Measurements from ENCODE around the gene LAD1. TPM values are rescaled to one million over a fixed set of nuclear protein-coding genes. Genes with fewer than 3 reads are reported as not detected.

The LAD1 gene
- total RNA-seq, 1 experiment from 2014 or later: 30.1 TPM

DNA sequence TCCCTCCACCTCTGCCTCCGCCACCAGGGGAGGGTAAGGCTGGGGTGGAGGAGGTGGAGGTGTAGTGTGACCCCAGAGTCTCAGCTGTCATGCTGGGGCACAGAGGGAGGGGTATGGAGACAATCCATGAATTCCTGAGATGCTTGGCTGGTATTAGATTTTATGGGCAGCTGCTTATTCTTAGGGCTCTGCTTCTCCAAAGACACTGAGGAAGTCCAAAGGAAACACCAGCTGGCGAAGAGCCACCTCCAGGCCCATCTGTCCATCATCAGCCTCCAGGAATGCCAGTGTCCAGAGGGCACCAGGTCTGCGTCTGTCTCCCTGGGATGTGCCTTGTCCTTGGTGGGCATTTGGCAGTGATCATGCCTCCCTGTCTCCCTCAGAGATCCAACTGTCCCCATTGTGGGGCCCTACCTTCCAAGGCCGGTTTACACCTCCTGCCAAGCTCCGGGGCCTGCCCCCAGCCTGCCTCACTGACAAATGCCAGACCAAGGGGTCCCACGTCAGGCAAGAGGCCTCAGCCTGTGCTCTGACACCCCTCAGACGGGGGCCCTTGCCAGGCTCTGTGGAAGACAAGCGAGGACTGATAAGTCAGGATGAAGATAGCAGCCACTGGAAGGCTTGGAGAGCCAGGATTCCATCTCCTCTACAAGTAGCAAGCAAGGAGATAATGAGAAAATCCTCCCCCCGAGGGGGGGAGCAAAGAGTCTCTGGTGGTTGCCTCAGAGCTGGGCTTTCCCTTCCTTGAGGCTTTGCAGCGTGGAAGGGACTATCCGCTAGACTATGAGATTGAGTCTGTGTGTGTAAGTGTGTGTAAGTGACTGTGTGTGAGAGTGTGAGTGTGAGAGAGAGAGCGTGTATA, 20.9 kb upstream of the LAD1 start:
- H3K14ac ChIP-seq (ENCODE audit: insufficient read depth, low read length): no peak overlapping the region; the same call in 1 of the 2 replicates
- H4K8ac ChIP-seq (replicated peaks; ENCODE audit: insufficient read length, low read depth, low read length): no peak overlapping the region
- H3K4me1 ChIP-seq (ENCODE audit: insufficient read depth, low read length): no peaks in the 10 kb centered on the region
- H3K79me1 ChIP-seq (ENCODE audit: insufficient read depth, low read depth, low read length, poor library complexity, severe bottlenecking): no peaks in the 10 kb centered on the region
- Mint-ChIP-seq H3K4me1 (peaks cover 15 to 25% of the 10 kb centered on the region in 2 experiments), H3K9me3 (peaks cover 0 to 5% of the 10 kb centered on the region in 2 experiments; a peak in 2 of 5 replicates), H3K36me3 (ENCODE audit: insufficient read depth in 1 of 3, low read depth in 3 of 3) (no peaks in the 10 kb centered on the region), H3K27ac (no peak overlapping the region), H3K27me3 (ENCODE audit: low read depth) (no peaks in the 10 kb centered on the region; the same call in none of the 2 replicates), H3K4me3 (no peak overlapping the region)
- H3K4ac ChIP-seq (ENCODE audit: low read depth, low read length): no peak overlapping the region
- H3K4me2 ChIP-seq (ENCODE audit: insufficient read depth, insufficient read length, low read length): no peak overlapping the region
- no peak overlapping the region for H2BK12ac ChIP-seq (ENCODE audit: insufficient read length, low read depth, low read length)
- no peak for TF ChIP-seq CTCF (conservative IDR thresholded peaks at IDR 0.05)
- H2AFZ ChIP-seq (ENCODE audit: low read length): no peak overlapping the region
- no peaks in the 10 kb centered on the region for H3K79me2 ChIP-seq (ENCODE audit: insufficient read depth, low read length)
- no peak overlapping the region for H2BK120ac ChIP-seq (ENCODE audit: low read depth, low read length, poor library complexity, severe bottlenecking)
- no peak overlapping the region for H2BK15ac ChIP-seq (ENCODE audit: low read depth, low read length)
- no peak overlapping the region for H3T11ph ChIP-seq (ENCODE audit: low read length)
- DNase-seq: no peak
- no peak overlapping the region for H2BK20ac ChIP-seq (ENCODE audit: low read depth, low read length, poor library complexity, severe bottlenecking)
- no peaks in the 10 kb centered on the region for H3K27me3 ChIP-seq (ENCODE audit: insufficient read depth, low read length)
- H4K91ac ChIP-seq (ENCODE audit: insufficient read length, low read depth, low read length): no peak overlapping the region
- no peak overlapping the region for H3K56ac ChIP-seq (ENCODE audit: insufficient read length, low read depth, low read length)
- no peak overlapping the region for H4K5ac ChIP-seq (ENCODE audit: insufficient read length, low read depth, low read length)
- H3K27ac ChIP-seq (ENCODE audit: insufficient read length, low read depth, low read length): no peak overlapping the region
- H3K23me2 ChIP-seq (ENCODE audit: insufficient read length, low read depth, low read length, poor library complexity, severe bottlenecking): no peaks in the 10 kb centered on the region
- H2BK5ac ChIP-seq (ENCODE audit: insufficient read length, low read length): no peak overlapping the region
- no peak overlapping the region for H3K9ac ChIP-seq (ENCODE audit: extremely low read depth, insufficient read length, low read length)
- H4K20me1 ChIP-seq (ENCODE audit: control insufficient read depth, insufficient read depth, insufficient read length): no peaks in the 10 kb centered on the region
- WGBS (ENCODE audit: extremely low coverage, insufficient read length, low lambda C conversion rate): 100% methylated on average over 1 of the region's 12 CpGs
- no peak overlapping the region for H2AK5ac ChIP-seq (ENCODE audit: insufficient read length, low read length)
- H3K18ac ChIP-seq (ENCODE audit: insufficient read length, low read depth, low read length): no peak overlapping the region
- no peak overlapping the region for H3K23ac ChIP-seq (ENCODE audit: insufficient read length, low read depth, low read length)
- no peaks in the 10 kb centered on the region for H3K9me3 ChIP-seq (ENCODE audit: control insufficient read depth, low read depth, low read length)
